Muscle of leg (tissue), 11 donors: Measurements from ENCODE around the gene CUX1. TPM values are rescaled to one million over a fixed set of nuclear protein-coding genes. Genes with fewer than 3 reads are reported as not detected.
A peak's percentile ranks its signal among the peaks of the same experiment; 100 is the strongest.

ENCODE experiments used
- DNase-seq: peaks from one replicate; pipeline ENCODE4 v3.0.0; 2013
- H3K27ac ChIP-seq: one replicate; pipeline ENCODE4 v1.5.1; 2013; ENCODE audit warnings: mild to moderate bottlenecking, low read length, control low read depth
- H3K27me3 ChIP-seq: one replicate; pipeline ENCODE4 v1.6.1; 2013; ENCODE audit warnings: low read length; ENCODE audit not compliant: control insufficient read depth, insufficient read depth
- H3K36me3 ChIP-seq: one replicate; pipeline ENCODE4 v1.6.1; 2013; ENCODE audit warnings: low read length; ENCODE audit not compliant: control insufficient read depth, insufficient read depth
- H3K4me1 ChIP-seq: one replicate; pipeline ENCODE4 v1.6.1; 2013; ENCODE audit warnings: low read length; ENCODE audit not compliant: control insufficient read depth, insufficient read depth
- H3K4me3 ChIP-seq: one replicate; pipeline ENCODE4 v1.5.1; 2013; ENCODE audit warnings: low read length, control low read depth
- H3K9me3 ChIP-seq: replicated peaks from 2 replicates; pipeline ENCODE4 v1.6.1; 2013; ENCODE audit warnings: low read depth, low read length; ENCODE audit not compliant: control insufficient read depth
- WGBS: methylation state at CpG from one replicate; pipeline ENCODE4 v1.1.5; 2013; ENCODE audit warnings: missing lambda C conversion rate; ENCODE audit not compliant: insufficient coverage; 5-methylcytosine and 5-hydroxymethylcytosine counted together
- polyA plus RNA-seq, 8 donors: library from polyadenylated mRNA; unstranded; fragments of 120-200 nt; gene quantifications; one replicate each; pipeline versions ENCODE4 v1.2.1 to v1.2.3, GENCODE V29; 2013; ENCODE audit warnings: inconsistent platforms in 1 of 8, low replicate concordance in 1 of 8; ENCODE audit not compliant: insufficient read length in 8 of 8, insufficient read depth in 1 of 8
- total RNA-seq: library from RNA; stranded (reverse); fragments of 120-200 nt; gene quantifications from one replicate; pipeline ENCODE4 v1.2.4, GENCODE V29; 2013

Gene CUX1
- total and polyA plus RNA-seq, 9 donors: 29.4 to 46.9 (median 40.8) TPM

DNA sequence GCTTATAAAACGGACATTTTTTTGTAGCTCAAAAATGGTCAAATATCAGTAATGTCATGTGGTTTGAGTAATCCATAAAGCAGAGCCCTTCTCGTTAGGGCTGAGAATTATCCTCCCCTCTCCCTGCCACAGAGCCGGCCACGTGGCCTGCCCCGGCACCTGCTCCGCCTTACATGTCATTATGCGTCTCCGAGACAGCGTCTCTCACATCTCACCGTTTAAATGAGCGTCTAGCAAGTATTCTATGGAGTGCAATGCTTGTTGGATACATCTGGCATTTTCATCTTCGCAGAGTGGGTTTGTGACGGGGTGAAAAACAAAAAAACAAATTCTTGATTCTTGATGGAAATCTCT lies 86.1 kb downstream of the CUX1 start:
- no CpG with 5 or more reads among the region's 13 CpGs for WGBS

DNA sequence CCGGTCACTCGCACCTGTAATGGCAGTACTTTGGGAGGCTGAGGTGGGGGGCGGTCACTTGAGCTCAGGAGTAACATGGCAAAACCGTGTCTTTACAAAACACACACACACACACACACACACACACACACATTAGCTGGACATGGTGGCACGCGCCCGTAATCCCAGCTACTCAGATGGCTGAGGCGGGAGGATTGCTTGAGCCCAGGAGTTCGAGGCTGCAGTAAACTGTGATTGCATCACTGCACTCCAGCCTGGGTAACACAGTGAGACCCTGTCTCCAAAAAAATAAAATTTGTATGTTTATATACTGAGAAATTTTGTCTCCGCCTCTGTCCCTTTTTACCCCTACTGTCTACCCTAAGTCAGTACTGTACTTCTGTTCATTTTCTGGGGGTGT lies 86.6 kb downstream of the CUX1 start:
- Histone ChIP-seq H3K9me3 (no peaks in the 10 kb centered on the region), H3K27ac (no peak overlapping the region), H3K27me3 (no peaks in the 10 kb centered on the region), H3K4me3 (no peak overlapping the region), H3K4me1 (peaks cover 34% of the 10 kb centered on the region), H3K36me3 (no peaks in the 10 kb centered on the region)
- DNase-seq: no peak
- 73% methylated on average over 2 of the region's 10 CpGs for WGBS

More for the DNA sequence above, 86.1 kb downstream of the CUX1 start:
- no peaks in the 10 kb centered on the region for H3K27me3 ChIP-seq
- H3K4me1 ChIP-seq: peaks cover 36% of the 10 kb centered on the region
- no peak for DNase-seq
- H3K36me3 ChIP-seq: no peaks in the 10 kb centered on the region
- H3K27ac ChIP-seq: no peak overlapping the region
- H3K9me3 ChIP-seq: no peaks in the 10 kb centered on the region
- no peak overlapping the region for H3K4me3 ChIP-seq

- WGBS: 92% methylated on average over 16 of the region's 17 CpGs
Measured at GRCh38 chr7:101905203-101905865, 87.9 kb downstream of the CUX1 start.

DNA sequence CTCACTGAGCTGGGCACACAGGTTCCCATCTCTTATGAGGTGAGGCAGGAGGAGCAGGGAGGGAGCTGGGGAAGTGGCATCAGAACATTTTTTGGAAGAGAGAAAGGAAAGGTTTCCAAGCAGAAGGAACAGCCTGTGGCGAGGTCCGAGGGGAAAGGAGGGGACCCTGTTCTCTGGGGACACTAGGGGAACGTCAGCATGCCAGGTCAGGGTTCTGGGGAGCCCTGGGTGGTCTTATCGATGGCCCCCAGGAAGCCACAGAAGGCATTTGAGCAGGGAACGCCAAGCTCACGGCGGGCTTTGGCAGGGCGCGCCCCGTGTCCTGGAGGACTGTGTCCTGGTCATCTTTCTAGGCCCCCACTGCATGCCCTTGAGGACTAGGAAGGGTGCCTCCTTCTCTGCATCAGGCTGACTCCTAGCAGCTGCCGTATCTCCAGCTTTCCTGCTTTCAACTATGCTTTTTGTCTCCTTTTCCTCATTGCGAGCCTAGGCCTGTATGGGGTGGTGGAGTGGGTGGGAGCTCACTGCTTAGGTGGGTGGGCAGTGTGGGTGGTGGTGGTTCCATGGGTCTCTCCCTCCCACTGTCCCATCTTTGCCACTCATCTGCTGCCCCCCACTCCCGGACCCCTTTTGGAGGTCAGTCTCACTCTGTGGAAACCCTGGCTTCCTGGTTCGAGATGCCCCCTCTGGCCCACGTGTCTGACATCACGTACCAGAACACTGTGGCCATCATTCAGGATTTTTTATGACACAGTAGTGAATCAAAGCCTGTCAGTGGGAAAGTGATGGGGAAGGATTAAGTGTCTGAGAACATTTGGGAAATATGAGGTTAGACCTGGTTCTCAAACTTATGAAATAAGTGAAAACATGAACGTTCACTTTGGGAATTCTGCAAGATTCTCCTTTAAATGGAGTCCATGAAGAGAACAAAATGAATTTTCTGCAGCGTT lies 89.1 kb downstream of the CUX1 start:
- Histone ChIP-seq H3K27me3 (no peaks in the 10 kb centered on the region), H3K4me3 (no peak overlapping the region), H3K36me3 (no peaks in the 10 kb centered on the region), H3K4me1 (peaks cover 19% of the 10 kb centered on the region), H3K27ac (no peak overlapping the region), H3K9me3 (no peaks in the 10 kb centered on the region)
- 94% methylated on average over 13 of the region's 18 CpGs for WGBS
- DNase-seq: no peak

More at GRCh38 chr7:101905203-101905865, 87.9 kb downstream of the CUX1 start:
- Histone ChIP-seq H3K36me3 (no peaks in the 10 kb centered on the region), H3K4me3 (no peak overlapping the region), H3K27me3 (no peaks in the 10 kb centered on the region), H3K4me1 (peaks cover 28% of the 10 kb centered on the region), H3K9me3 (no peaks in the 10 kb centered on the region), H3K27ac (no peak overlapping the region)
- DNase-seq: no peak

- DNase-seq: no peak
- peaks cover 40% of the 10 kb centered on the region for H3K4me1 ChIP-seq
- H3K27me3 ChIP-seq: no peaks in the 10 kb centered on the region
- no peak overlapping the region for H3K27ac ChIP-seq
- H3K9me3 ChIP-seq: no peaks in the 10 kb centered on the region
- WGBS: 87% methylated on average over 14 of the region's 17 CpGs
- no peak overlapping the region for H3K4me3 ChIP-seq
- peaks cover 7% of the 10 kb centered on the region for H3K36me3 ChIP-seq
Measured at GRCh38 chr7:101910991-101911799, 93.8 kb downstream of the CUX1 start.

GRCh38 chr7:101911800-101912715 lies 94.6 kb downstream of the CUX1 start:
- no peaks in the 10 kb centered on the region for H3K27me3 ChIP-seq
- H3K27ac ChIP-seq: no peak overlapping the region
- H3K4me3 ChIP-seq: no peak overlapping the region
- peak; percentile 57 for DNase-seq
- H3K4me1 ChIP-seq: peaks cover 40% of the 10 kb centered on the region
- 43% methylated on average over 6 of the region's 21 CpGs for WGBS
- peaks cover 16% of the 10 kb centered on the region for H3K36me3 ChIP-seq
- no peaks in the 10 kb centered on the region for H3K9me3 ChIP-seq

DNA sequence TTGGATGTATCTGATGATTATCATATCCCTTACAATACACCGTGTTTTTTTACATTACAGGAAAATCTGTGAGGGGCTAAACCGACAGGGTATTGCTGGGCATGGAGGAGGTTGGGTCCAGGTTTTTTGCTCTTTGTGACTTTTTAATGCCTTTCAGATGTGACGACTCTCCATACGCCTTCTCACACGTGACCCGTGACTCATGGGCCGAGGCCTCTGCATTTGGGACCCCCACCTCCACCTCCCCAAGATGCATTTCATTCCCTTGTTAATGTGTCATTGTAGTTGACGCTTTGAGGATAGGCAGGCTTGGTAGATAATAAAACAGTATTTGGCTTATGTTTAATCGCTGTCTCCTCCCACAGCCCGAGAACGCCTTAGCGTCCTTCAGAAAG lies 95.3 kb downstream of the CUX1 start:
- WGBS: 60% methylated on average over 1 of the region's 12 CpGs
- Histone ChIP-seq H3K27me3 (no peaks in the 10 kb centered on the region), H3K36me3 (peaks cover 19% of the 10 kb centered on the region), H3K27ac (no peak overlapping the region), H3K9me3 (no peaks in the 10 kb centered on the region), H3K4me3 (no peak overlapping the region), H3K4me1 (peaks cover 40% of the 10 kb centered on the region)
- no peak for DNase-seq

- WGBS: 73% methylated on average over 13 of the region's 24 CpGs
- H3K4me3 ChIP-seq: no peak overlapping the region
- no peaks in the 10 kb centered on the region for H3K9me3 ChIP-seq
- H3K4me1 ChIP-seq: peaks cover 40% of the 10 kb centered on the region
- H3K27me3 ChIP-seq: no peaks in the 10 kb centered on the region
- DNase-seq: no peak
- H3K36me3 ChIP-seq: peaks cover 25% of the 10 kb centered on the region
- no peak overlapping the region for H3K27ac ChIP-seq
Measured at GRCh38 chr7:101913247-101913721, 95.9 kb downstream of the CUX1 start.

GRCh38 chr7:101913851-101914250 lies 96.4 kb downstream of the CUX1 start:
- Histone ChIP-seq H3K4me3 (no peak overlapping the region), H3K4me1 (peaks cover 40% of the 10 kb centered on the region), H3K36me3 (peaks cover 29% of the 10 kb centered on the region), H3K27ac (no peak overlapping the region), H3K27me3 (no peaks in the 10 kb centered on the region), H3K9me3 (no peaks in the 10 kb centered on the region)
- DNase-seq: peak; percentile 44
- no CpG with 5 or more reads among the region's 7 CpGs for WGBS
